Keratinocyte (primary cell): ENCODE results near the gene ARRDC3. TPM values are rescaled to one million over a fixed set of nuclear protein-coding genes. Genes with fewer than 3 reads are reported as not detected.

Experiments
- DNase-seq: peaks from one replicate; pipeline ENCODE4 v3.0.0-alpha.2; 2011; ENCODE audit warnings: low read depth, missing footprints, low spot score
- FAIRE-seq: peaks from 2 replicates; lab custom pipeline; 2011; peaks lifted over from hg19 to GRCh38; lab: Jason Lieb, UNC
- H2AFZ ChIP-seq: 2 replicates; pipeline ENCODE4 v1.6.0; 2012; ENCODE audit warnings: low read length, control low read depth, inconsistent platforms; ENCODE audit not compliant: control insufficient read depth
- H3K27ac ChIP-seq: 2 replicates; pipeline ENCODE4 v1.5.1; 2011; ENCODE audit warnings: low read length; ENCODE audit not compliant: control insufficient read depth, insufficient read depth
- H3K27me3 ChIP-seq: 3 replicates; pipeline ENCODE4 v1.6.0; 2011; ENCODE audit warnings: low read length; ENCODE audit not compliant: control insufficient read depth, insufficient read depth; ENCODE audit errors: extremely low read depth
- H3K36me3 ChIP-seq, 2 experiments: 2 replicates in 1 of 2; 3 replicates in 1 of 2; pipeline ENCODE4 v1.5.1; 2011; ENCODE audit warnings: low read length in 2 of 2, mild to moderate bottlenecking in 1 of 2; ENCODE audit not compliant: control insufficient read depth in 2 of 2, insufficient read depth in 2 of 2; ENCODE audit errors: extremely low read depth in 1 of 2
- H3K4me1 ChIP-seq: 3 replicates; pipeline ENCODE4 v1.5.1; 2011; ENCODE audit warnings: low read length; ENCODE audit not compliant: control insufficient read depth, insufficient read depth; ENCODE audit errors: extremely low read depth
- H3K4me2 ChIP-seq: 3 replicates; pipeline ENCODE4 v1.6.0; 2011; ENCODE audit warnings: low read depth, low read length; ENCODE audit not compliant: control insufficient read depth, insufficient read depth; ENCODE audit errors: extremely low read depth
- H3K4me3 ChIP-seq, 3 experiments: fragments of 200-600 bp in 1 of 3; sonication (generic) in 1 of 3; 2 replicates in 2 of 3; 3 replicates in 1 of 3; pipeline ENCODE4 v1.5.1; 2011 to 2016; ENCODE audit warnings: low read length in 3 of 3, mild to moderate bottlenecking in 3 of 3, control low read depth in 2 of 3, inconsistent platforms in 1 of 3, low read depth in 1 of 3, mixed read lengths in 1 of 3, mixed run types in 1 of 3, moderate library complexity in 1 of 3; ENCODE audit not compliant: control insufficient read depth in 2 of 3, insufficient read depth in 2 of 3; ENCODE audit errors: extremely low read depth in 1 of 3
- H3K79me2 ChIP-seq: 2 replicates; pipeline ENCODE4 v1.6.0; 2012; ENCODE audit warnings: low read length; ENCODE audit not compliant: control insufficient read depth, insufficient read depth
- H3K9ac ChIP-seq: 3 replicates; pipeline ENCODE4 v1.6.0; 2011; ENCODE audit warnings: low read length; ENCODE audit not compliant: control insufficient read depth, insufficient read depth; ENCODE audit errors: extremely low read depth
- H3K9me1 ChIP-seq: 3 replicates; pipeline ENCODE4 v1.6.0; 2011; ENCODE audit warnings: low read length; ENCODE audit not compliant: control insufficient read depth, insufficient read depth; ENCODE audit errors: extremely low read depth
- H3K9me3 ChIP-seq: 2 replicates; pipeline ENCODE4 v1.5.1; 2012; ENCODE audit warnings: low read depth, low read length; ENCODE audit not compliant: control insufficient read depth
- H4K20me1 ChIP-seq: 3 replicates; pipeline ENCODE4 v1.6.0; 2011; ENCODE audit warnings: low read length; ENCODE audit not compliant: control insufficient read depth, insufficient read depth; ENCODE audit errors: extremely low read depth
- EZH2 ChIP-seq: IDR thresholded peaks from one replicate; pipeline ENCODE4 v1.6.1; 2012; ENCODE audit warnings: inconsistent platforms, mild to moderate bottlenecking, low read length, moderate library complexity
- dilution Hi-C: fragments of 300-500 bp; cut with MboI; formaldehyde crosslinking; loops from one replicate; pipeline ENCODE4 v1.7.0; 2020; ENCODE audit warnings: low sequenced_read_pairs; ENCODE audit not compliant: extremely low pct_ligation_motif_present
- polyA plus RNA-seq, 5 experiments: library from polyadenylated mRNA; depleted of rRNA in 3 of 5; stranded (reverse) in 3 of 5; stranded (forward) in 1 of 5; unstranded in 1 of 5; fragments of >200 nt; gene quantifications; 1 replicate in 1 of 5; 2 replicates in 3 of 5; 3 replicates in 1 of 5; pipeline versions ENCODE4 v1.2.1 to v1.2.3, GENCODE V29; 2011 to 2012; ENCODE audit warnings: missing spikeins in 2 of 5, low read depth in 1 of 5, low replicate concordance in 1 of 5
- TF ChIP-seq, protein P1 (sequence below), 3 experiments: IDR thresholded peaks in 1 of 3; conservative IDR thresholded peaks in 1 of 3; optimal IDR thresholded peaks in 1 of 3; 2 replicates in 2 of 3; 3 replicates in 1 of 3; pipeline versions ENCODE3 to v1.5.1; 2011; ENCODE audit warnings: low read length in 3 of 3, mild to moderate bottlenecking in 3 of 3, moderate library complexity in 2 of 3, control low read depth in 1 of 3, inconsistent platforms in 1 of 3; ENCODE audit not compliant: insufficient read depth in 2 of 3; ENCODE audit errors: extremely low read depth in 1 of 3

ARRDC3 gene
- polyA plus RNA-seq, 1 donor (not counting 4 experiments of a cell fraction or from before 2014, with no cell fraction given): 8.9 TPM

DNA sequence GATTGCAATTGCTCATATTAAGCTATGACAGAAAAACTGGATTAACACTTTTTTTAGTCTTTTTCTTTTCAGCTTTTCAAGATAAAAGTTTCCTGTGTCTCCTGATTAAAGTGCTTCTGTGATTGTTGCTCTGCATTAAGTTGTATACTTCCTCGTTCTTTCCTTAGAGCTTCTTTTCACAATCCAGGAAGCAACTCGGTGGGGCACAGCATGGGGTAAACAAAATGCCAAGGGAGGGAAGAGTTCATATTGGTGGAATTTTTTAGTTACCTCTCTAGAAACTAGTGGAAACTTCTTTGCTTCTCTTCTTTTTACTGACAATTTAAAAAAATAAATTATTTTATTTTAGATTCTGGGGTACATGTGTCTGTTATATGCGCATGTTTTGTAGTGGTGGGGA is 37.8 kb upstream of the ARRDC3 start:
- Histone ChIP-seq H3K27me3 (no peaks in the 10 kb centered on the region), H3K27ac (no peak overlapping the region), H3K79me2 (no peaks in the 10 kb centered on the region), H4K20me1 (no peaks in the 10 kb centered on the region), H3K9ac (no peak overlapping the region), H2AFZ (no peak overlapping the region), H3K9me1 (no peaks in the 10 kb centered on the region), H3K4me2 (no peak overlapping the region), H3K9me3 (no peaks in the 10 kb centered on the region), H3K36me3 (no peaks in the 10 kb centered on the region), H3K4me3 (no peak overlapping the region), H3K4me1 (no peaks in the 10 kb centered on the region)
- no peak for TF ChIP-seq EZH2
- TF ChIP-seq, protein P1, sequence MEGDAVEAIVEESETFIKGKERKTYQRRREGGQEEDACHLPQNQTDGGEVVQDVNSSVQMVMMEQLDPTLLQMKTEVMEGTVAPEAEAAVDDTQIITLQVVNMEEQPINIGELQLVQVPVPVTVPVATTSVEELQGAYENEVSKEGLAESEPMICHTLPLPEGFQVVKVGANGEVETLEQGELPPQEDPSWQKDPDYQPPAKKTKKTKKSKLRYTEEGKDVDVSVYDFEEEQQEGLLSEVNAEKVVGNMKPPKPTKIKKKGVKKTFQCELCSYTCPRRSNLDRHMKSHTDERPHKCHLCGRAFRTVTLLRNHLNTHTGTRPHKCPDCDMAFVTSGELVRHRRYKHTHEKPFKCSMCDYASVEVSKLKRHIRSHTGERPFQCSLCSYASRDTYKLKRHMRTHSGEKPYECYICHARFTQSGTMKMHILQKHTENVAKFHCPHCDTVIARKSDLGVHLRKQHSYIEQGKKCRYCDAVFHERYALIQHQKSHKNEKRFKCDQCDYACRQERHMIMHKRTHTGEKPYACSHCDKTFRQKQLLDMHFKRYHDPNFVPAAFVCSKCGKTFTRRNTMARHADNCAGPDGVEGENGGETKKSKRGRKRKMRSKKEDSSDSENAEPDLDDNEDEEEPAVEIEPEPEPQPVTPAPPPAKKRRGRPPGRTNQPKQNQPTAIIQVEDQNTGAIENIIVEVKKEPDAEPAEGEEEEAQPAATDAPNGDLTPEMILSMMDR (optimal IDR thresholded peaks at IDR 0.05 in 1 of 3, IDR thresholded peaks at IDR 0.05 in 1 of 3, conservative IDR thresholded peaks at IDR 0.05 in 1 of 3; ENCODE audit: extremely low read depth in 1 of 3, insufficient read depth in 2 of 3, low read length in 3 of 3): no peak
- dilution Hi-C loops: no loop called here
- no peak for DNase-seq
- no peak for FAIRE-seq

DNA sequence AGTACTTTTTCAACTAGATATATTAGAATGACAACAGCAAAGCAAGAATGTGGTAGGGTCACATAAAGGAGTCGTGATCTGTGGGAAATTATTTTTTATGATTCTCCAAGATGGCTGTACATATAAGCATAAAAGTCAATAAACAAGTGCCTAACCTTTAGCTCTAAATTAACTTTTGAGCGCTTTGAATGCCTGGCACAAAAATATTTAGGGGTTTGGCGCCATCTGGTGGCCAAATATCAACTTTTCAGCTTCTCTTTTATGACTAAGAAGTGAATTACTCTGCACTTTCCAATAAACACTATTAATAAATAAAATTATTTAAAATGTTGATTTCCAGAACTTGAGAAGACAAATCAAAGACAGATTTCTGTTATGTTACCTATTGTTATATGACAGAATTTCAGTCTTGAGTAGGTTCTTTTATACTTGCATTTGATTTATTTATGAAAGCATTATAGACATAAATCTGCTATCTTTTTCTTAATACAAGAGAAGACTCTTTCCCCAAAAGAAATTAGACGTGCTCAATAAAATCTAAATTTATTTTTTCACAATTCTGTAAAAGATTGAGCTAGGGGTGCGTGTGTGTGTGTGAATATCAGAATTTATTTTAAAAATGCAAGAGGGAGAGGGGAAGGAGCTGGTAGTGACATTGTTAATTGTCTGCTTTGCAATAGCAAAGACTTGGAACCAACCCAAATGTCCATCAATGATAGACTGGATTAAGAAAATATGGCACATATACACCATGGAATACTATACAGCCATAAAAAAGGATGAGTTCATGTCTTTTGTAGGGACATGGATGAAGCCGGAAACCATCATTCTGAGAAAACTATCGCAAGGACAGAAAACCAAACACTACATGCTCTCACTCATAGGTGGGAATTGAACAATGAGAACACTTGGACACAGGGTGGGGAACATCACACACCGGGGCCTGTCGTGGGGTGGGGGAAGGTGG is 36.7 kb upstream of the ARRDC3 start:
- no peak for FAIRE-seq

More for the DNA sequence above, 36.7 kb upstream of the ARRDC3 start:
- Histone ChIP-seq H2AFZ (no peak overlapping the region), H3K4me1 (no peaks in the 10 kb centered on the region), H3K79me2 (no peaks in the 10 kb centered on the region), H3K27ac (no peak overlapping the region), H4K20me1 (no peaks in the 10 kb centered on the region), H3K9ac (no peak overlapping the region), H3K36me3 (no peaks in the 10 kb centered on the region), H3K9me3 (no peaks in the 10 kb centered on the region), H3K27me3 (no peaks in the 10 kb centered on the region), H3K9me1 (no peaks in the 10 kb centered on the region), H3K4me2 (no peak overlapping the region), H3K4me3 (no peak overlapping the region)
- dilution Hi-C loops: no loop called here
- peak; percentile 7 for DNase-seq
- TF ChIP-seq EZH2: no peak
- TF ChIP-seq, protein P1 (optimal IDR thresholded peaks at IDR 0.05 in 1 of 3, IDR thresholded peaks at IDR 0.05 in 1 of 3, conservative IDR thresholded peaks at IDR 0.05 in 1 of 3; ENCODE audit: extremely low read depth in 1 of 3, insufficient read depth in 2 of 3, low read length in 3 of 3): peak in 2 of 3 experiments; percentile 24 to 40
